DND-41 (cell line): ENCODE results near the gene ANKS1B.
"Not testable (repeated sequence)": the region's sequence is repeated elsewhere in the genome, so short reads cannot be mapped to it uniquely, and the experiment has no call there.

Source experiments
- ATAC-seq: fragments of 200-7000 bp; cut with Tn5 transposase; 3 replicates; pipeline ENCODE4 v1.9.1; 2021; ENCODE audit warnings: low read depth; ENCODE audit not compliant: insufficient read depth
- DNase-seq: peaks from one replicate; pipeline ENCODE4 v3.0.0-alpha.2; 2020
- H2AFZ ChIP-seq: 2 replicates; pipeline ENCODE4 v1.6.0; 2012; ENCODE audit warnings: low read depth, low read length
- H3K27ac ChIP-seq: 2 replicates; pipeline ENCODE4 v1.5.1; 2012; ENCODE audit warnings: low read length, inconsistent platforms
- H3K27me3 ChIP-seq: fragments of 200-600 bp; sonication (generic); 2 replicates; pipeline ENCODE4 v1.6.0; 2012; ENCODE audit warnings: low read length, mild to moderate bottlenecking, inconsistent platforms; ENCODE audit not compliant: insufficient read depth, poor library complexity
- H3K36me3 ChIP-seq: 2 replicates; pipeline ENCODE4 v1.5.1; 2012; ENCODE audit warnings: low read length, inconsistent platforms; ENCODE audit not compliant: insufficient read depth
- H3K4me1 ChIP-seq: 2 replicates; pipeline ENCODE4 v1.5.1; 2012; ENCODE audit warnings: mild to moderate bottlenecking, low read length; ENCODE audit not compliant: insufficient read depth
- H3K4me2 ChIP-seq: 2 replicates; pipeline ENCODE4 v1.6.0; 2012; ENCODE audit warnings: mild to moderate bottlenecking, moderate library complexity, low read length, inconsistent platforms; ENCODE audit not compliant: insufficient read depth
- H3K4me3 ChIP-seq, 2 experiments: fragments of 200-600 bp in 1 of 2; shearing (Covaris generic) in 1 of 2; 2 replicates each; pipeline ENCODE4 v1.5.1; 2012 to 2016; ENCODE audit warnings: inconsistent platforms in 2 of 2, low read length in 2 of 2, mild to moderate bottlenecking in 2 of 2, low read depth in 1 of 2, moderate library complexity in 1 of 2
- H3K79me2 ChIP-seq: 2 replicates; pipeline ENCODE4 v1.6.0; 2012; ENCODE audit warnings: low read length, inconsistent platforms; ENCODE audit not compliant: insufficient read depth
- H3K9ac ChIP-seq: 2 replicates; pipeline ENCODE4 v1.6.0; 2012; ENCODE audit warnings: low read depth, mild to moderate bottlenecking, inconsistent platforms, low read length, moderate library complexity
- H3K9me3 ChIP-seq: 2 replicates; pipeline ENCODE4 v1.5.1; 2012; ENCODE audit warnings: low read length, moderate library complexity, mild to moderate bottlenecking, inconsistent platforms; ENCODE audit not compliant: insufficient read depth, severe bottlenecking
- H4K20me1 ChIP-seq: 2 replicates; pipeline ENCODE4 v1.6.0; 2012; ENCODE audit warnings: low read length; ENCODE audit not compliant: insufficient read depth
- CTCF ChIP-seq: IDR thresholded peaks from 2 replicates; pipeline ENCODE4 v1.5.1; 2012; ENCODE audit warnings: borderline replicate concordance, low read length, moderate library complexity, mild to moderate bottlenecking; ENCODE audit not compliant: poor library complexity, severe bottlenecking; ENCODE audit errors: extremely low read depth
- EZH2 ChIP-seq: IDR thresholded peaks from 3 replicates; pipeline ENCODE4 v1.6.1; 2012; ENCODE audit warnings: borderline replicate concordance, low read depth, mild to moderate bottlenecking, moderate library complexity, low read length, inconsistent platforms; ENCODE audit not compliant: severe bottlenecking

ANKS1B gene

GRCh38 chr12:99330216-99330615 is 654.5 kb downstream of the ANKS1B start:
- H3K27me3 ChIP-seq, result no peaks in the 10 kb centered on the region
- DNase-seq (no peak), ATAC-seq (no peak)
- H3K36me3 ChIP-seq, result no peaks in the 10 kb centered on the region
- H3K9ac ChIP-seq, result no peak overlapping the region
- H3K4me1 ChIP-seq, result no peaks in the 10 kb centered on the region
- H3K4me3 ChIP-seq, result no peak overlapping the region
- H2AFZ ChIP-seq, result no peak overlapping the region
- H3K27ac ChIP-seq, result no peak overlapping the region
- H4K20me1 ChIP-seq, result no peaks in the 10 kb centered on the region
- H3K9me3 ChIP-seq, result no peaks in the 10 kb centered on the region
- no peak overlapping the region for H3K4me2 ChIP-seq
- TF ChIP-seq EZH2 (no peak), CTCF (no peak)
- H3K79me2 ChIP-seq, result no peaks in the 10 kb centered on the region

- H4K20me1 ChIP-seq, DNase-seq, H3K9ac ChIP-seq, H3K4me2 ChIP-seq, H3K36me3 ChIP-seq, H3K27ac ChIP-seq, H3K9me3 ChIP-seq, H3K27me3 ChIP-seq, H2AFZ ChIP-seq, H3K4me1 ChIP-seq, H3K4me3 ChIP-seq, H3K79me2 ChIP-seq, ATAC-seq: not testable (repeated sequence)
Observed at GRCh38 chr12:99321210-99321609, 663.5 kb downstream of the ANKS1B start.

GRCh38 chr12:99311373-99311772 is 673.4 kb downstream of the ANKS1B start:
- no peak overlapping the region for H3K27ac ChIP-seq
- no peaks in the 10 kb centered on the region for H3K27me3 ChIP-seq
- H3K36me3 ChIP-seq, result no peaks in the 10 kb centered on the region
- no peaks in the 10 kb centered on the region for H3K9me3 ChIP-seq
- H3K4me1 ChIP-seq, result no peaks in the 10 kb centered on the region
- no peaks in the 10 kb centered on the region for H3K79me2 ChIP-seq
- ATAC-seq (no peak), DNase-seq (no peak)
- H3K4me3 ChIP-seq, result no peak overlapping the region
- no peaks in the 10 kb centered on the region for H4K20me1 ChIP-seq
- H3K9ac ChIP-seq, result no peak overlapping the region
- no peak overlapping the region for H3K4me2 ChIP-seq
- H2AFZ ChIP-seq, result no peak overlapping the region
- TF ChIP-seq CTCF (no peak), EZH2 (no peak)

- Histone ChIP-seq H3K9ac (no peak overlapping the region), H4K20me1 (no peaks in the 10 kb centered on the region), H3K4me3 (no peak overlapping the region), H3K9me3 (no peaks in the 10 kb centered on the region), H3K36me3 (no peaks in the 10 kb centered on the region), H3K27ac (no peak overlapping the region), H3K4me1 (no peaks in the 10 kb centered on the region), H3K79me2 (no peaks in the 10 kb centered on the region), H3K27me3 (no peaks in the 10 kb centered on the region), H3K4me2 (no peak overlapping the region), H2AFZ (no peak overlapping the region)
- ATAC-seq (no peak), DNase-seq (no peak)
- TF ChIP-seq EZH2 (no peak), CTCF (no peak)
Observed at GRCh38 chr12:99309812-99310211, 674.9 kb downstream of the ANKS1B start.
